Measurements from ENCODE around the gene HCN3. TPM values are rescaled to one million over a fixed set of nuclear protein-coding genes. Genes with fewer than 3 reads are reported as not detected.

Gene HCN3
- total and polyA plus RNA-seq, 2 of the 13 experiments (the other 11 are each of a cell fraction or from before 2014, with no cell fraction given): 2.4 to 10.2 TPM

GRCh38 chr1:155282488-155283091 lies 5.3 kb downstream of the HCN3 start:
- TF ChIP-seq KDM4B (CRISPR knock-in tag; IDR thresholded peaks at IDR 0.05): no peak
- peak; percentile 27; the same call in 1 of the 2 replicates for TF ChIP-seq ZBTB33 (CRISPR knock-in tag; IDR thresholded peaks at IDR 0.05)
- no peak for TF ChIP-seq U2AF1 (optimal IDR thresholded peaks at IDR 0.05; ENCODE audit: low read depth, low read length)
- no peak overlapping the region for H3K4me3 ChIP-seq (replicated peaks in 1 of 3; ENCODE audit: insufficient read depth in 1 of 3, low read depth in 2 of 3, low read length in 3 of 3)
- intact Hi-C loops (cut with micrococcal nuclease; ENCODE audit: unreplicated experiment): no loop called here
- no peaks in the 10 kb centered on the region for H3K9me3 ChIP-seq (ENCODE audit: low read length)
- no peaks in the 10 kb centered on the region; a peak in 1 of 5 replicates for H3K36me3 ChIP-seq (replicated peaks in 1 of 2; ENCODE audit: control insufficient read depth in 1 of 2, insufficient read depth in 2 of 2, low read length in 2 of 2)
- H3K9ac ChIP-seq (ENCODE audit: insufficient read depth, low read depth, low read length): no peak overlapping the region
- no peaks in the 10 kb centered on the region for H3K79me2 ChIP-seq (ENCODE audit: insufficient read depth, low read length)
- peaks cover 53% of the 10 kb centered on the region for H3K4me1 ChIP-seq (ENCODE audit: insufficient read depth, low read length)
- ATAC-seq: no peak
- no peak overlapping the region for H3K4me2 ChIP-seq (ENCODE audit: low read depth, low read length)
- ChIA-PET POLR2A (interaction anchor here (1.0 kb wide), 1 partner anchor 38 kb away, joined by 3 read pairs; the partner anchor contains the start of gene RUSC1), CTCF (ENCODE audit: low intra/inter-chr PET ratio, low total read pairs) (no interaction called here)
- BruUV-seq (replicated peaks): no TSS peak
- H3K27me3 ChIP-seq (ENCODE audit: control insufficient read depth in 1 of 2, insufficient read depth in 2 of 2, low read length in 2 of 2): no peaks in the 10 kb centered on the region; a peak in 1 of 5 replicates
- no peak overlapping the region for H2AFZ ChIP-seq (ENCODE audit: low read length)
- in situ Hi-C loops (cut with HindIII; ENCODE audit: extremely low pct_ligation_motif_present, low pct_unique_long_range_greater_than_20kb): no loop called here
- H4K20me1 ChIP-seq (ENCODE audit: insufficient read depth, low read length): no peaks in the 10 kb centered on the region
- no peak overlapping the region for H3K27ac ChIP-seq (ENCODE audit: extremely low read length, insufficient read depth, low read length)
- DNase-seq (ENCODE audit: low spot score): no peak
- 96% methylated on average over 29 of the region's 29 CpGs for WGBS (ENCODE audit: low lambda C conversion rate)
- no peak for FAIRE-seq

- Histone ChIP-seq H3K4me2 (ENCODE audit: low read depth, low read length) (no peak overlapping the region), H3K27me3 (ENCODE audit: control insufficient read depth in 1 of 2, insufficient read depth in 2 of 2, low read length in 2 of 2) (no peaks in the 10 kb centered on the region), H3K36me3 (replicated peaks in 1 of 2; ENCODE audit: control insufficient read depth in 1 of 2, insufficient read depth in 2 of 2, low read length in 2 of 2) (no peaks in the 10 kb centered on the region; a peak in 1 of 5 replicates), H2AFZ (ENCODE audit: low read length) (no peak overlapping the region), H3K27ac (ENCODE audit: extremely low read length, insufficient read depth, low read length) (peak overlapping the region; percentile 73), H3K4me1 (ENCODE audit: insufficient read depth, low read length) (peaks cover 42% of the 10 kb centered on the region), H3K9me3 (ENCODE audit: low read length) (no peaks in the 10 kb centered on the region), H4K20me1 (ENCODE audit: insufficient read depth, low read length) (no peaks in the 10 kb centered on the region), H3K79me2 (ENCODE audit: insufficient read depth, low read length) (no peaks in the 10 kb centered on the region), H3K4me3 (replicated peaks in 1 of 3; ENCODE audit: insufficient read depth in 1 of 3, low read depth in 2 of 3, low read length in 3 of 3) (no peak overlapping the region), H3K9ac (ENCODE audit: insufficient read depth, low read depth, low read length) (no peak overlapping the region)
- ChIA-PET POLR2A (no interaction called here), CTCF (ENCODE audit: low intra/inter-chr PET ratio, low total read pairs) (no interaction called here)
- intact Hi-C loops (cut with micrococcal nuclease; ENCODE audit: unreplicated experiment): no loop called here
- FAIRE-seq (no peak), ATAC-seq (no peak), DNase-seq (ENCODE audit: low spot score) (no peak)
- WGBS (ENCODE audit: low lambda C conversion rate): 94% methylated on average over 10 of the region's 12 CpGs
- in situ Hi-C loops (cut with HindIII; ENCODE audit: extremely low pct_ligation_motif_present, low pct_unique_long_range_greater_than_20kb): no loop called here
- no TSS peak for BruUV-seq (replicated peaks)
- TF ChIP-seq MTA1 (CRISPR knock-in tag; IDR thresholded peaks at IDR 0.05; ENCODE audit: borderline replicate concordance) (0 out of 2 replicates have a peak, but pooled peaks have one; percentile 6), KIAA2018 (CRISPR knock-in tag; IDR thresholded peaks at IDR 0.05; ENCODE audit: borderline replicate concordance) (no peak)
Observed at GRCh38 chr1:155284476-155284875, 7.2 kb downstream of the HCN3 start.
